H9 (cell line): ENCODE results near the gene DPH5. TPM values are rescaled to one million over a fixed set of nuclear protein-coding genes. Genes with fewer than 3 reads are reported as not detected.

Experiments
- DNase-seq: peaks from one replicate; pipeline ENCODE4 v3.0.0-alpha.2; 2017
- H2AFZ ChIP-seq: one replicate; pipeline ENCODE4 v1.6.1; 2013; ENCODE audit warnings: mild to moderate bottlenecking, low read length, control low read depth, moderate library complexity
- H2AK5ac ChIP-seq: 2 replicates; pipeline ENCODE4 v1.6.1; 2013; ENCODE audit warnings: low read length, control low read depth, mixed read lengths; ENCODE audit not compliant: insufficient read length
- H2BK120ac ChIP-seq: one replicate; pipeline ENCODE4 v1.6.1; 2013; ENCODE audit warnings: low read depth, mild to moderate bottlenecking, low read length, control low read depth, inconsistent platforms; ENCODE audit not compliant: poor library complexity, severe bottlenecking
- H2BK12ac ChIP-seq: 2 replicates; pipeline ENCODE4 v1.6.1; 2013; ENCODE audit warnings: low read length, control low read depth, mixed read lengths, low read depth; ENCODE audit not compliant: insufficient read length
- H2BK15ac ChIP-seq: 2 replicates; pipeline ENCODE4 v1.6.1; 2013; ENCODE audit warnings: low read depth, low read length, control low read depth
- H2BK20ac ChIP-seq: one replicate; pipeline ENCODE4 v1.6.1; 2013; ENCODE audit warnings: low read depth, mild to moderate bottlenecking, low read length, control low read depth, inconsistent platforms; ENCODE audit not compliant: poor library complexity, severe bottlenecking
- H2BK5ac ChIP-seq: 2 replicates; pipeline ENCODE4 v1.6.1; 2013; ENCODE audit warnings: low read length, control low read depth, mixed read lengths; ENCODE audit not compliant: insufficient read length
- H3K14ac ChIP-seq: 2 replicates; pipeline ENCODE4 v1.6.1; 2013; ENCODE audit warnings: low read length, control low read depth; ENCODE audit not compliant: insufficient read depth
- H3K18ac ChIP-seq: 2 replicates; pipeline ENCODE4 v1.6.1; 2013; ENCODE audit warnings: low read depth, mild to moderate bottlenecking, mixed read lengths, low read length, control low read depth; ENCODE audit not compliant: insufficient read length
- H3K23ac ChIP-seq: 2 replicates; pipeline ENCODE4 v1.6.1; 2013; ENCODE audit warnings: low read length, control low read depth, mixed read lengths, low read depth; ENCODE audit not compliant: insufficient read length
- H3K23me2 ChIP-seq: 2 replicates; pipeline ENCODE4 v1.6.1; 2013; ENCODE audit warnings: low read depth, mild to moderate bottlenecking, mixed read lengths, low read length, control low read depth; ENCODE audit not compliant: insufficient read length, poor library complexity, severe bottlenecking
- H3K27ac ChIP-seq: 2 replicates; pipeline ENCODE4 v1.5.1; 2013; ENCODE audit warnings: low read length, control low read depth, mixed read lengths, low read depth; ENCODE audit not compliant: insufficient read length
- H3K27me3 ChIP-seq: 2 replicates; pipeline ENCODE4 v1.6.1; 2013; ENCODE audit warnings: low read length, control low read depth, inconsistent platforms; ENCODE audit not compliant: insufficient read depth
- H3K4ac ChIP-seq: 2 replicates; pipeline ENCODE4 v1.6.1; 2013; ENCODE audit warnings: low read depth, mild to moderate bottlenecking, control low read depth, inconsistent platforms, low read length, moderate library complexity
- H3K4me1 ChIP-seq: 2 replicates; pipeline ENCODE4 v1.6.1; 2013; ENCODE audit warnings: low read length, control low read depth, inconsistent platforms; ENCODE audit not compliant: insufficient read depth
- H3K4me2 ChIP-seq: 2 replicates; pipeline ENCODE4 v1.6.1; 2013; ENCODE audit warnings: low read length, control low read depth, mixed read lengths; ENCODE audit not compliant: insufficient read length, insufficient read depth
- H3K56ac ChIP-seq: 2 replicates; pipeline ENCODE4 v1.6.1; 2013; ENCODE audit warnings: low read depth, mild to moderate bottlenecking, mixed read lengths, low read length, control low read depth; ENCODE audit not compliant: insufficient read length
- H3K79me1 ChIP-seq: 2 replicates; pipeline ENCODE4 v1.6.1; 2013; ENCODE audit warnings: low read depth, mild to moderate bottlenecking, moderate library complexity, low read length, control low read depth, inconsistent platforms; ENCODE audit not compliant: insufficient read depth, poor library complexity, severe bottlenecking
- H3K79me2 ChIP-seq: 2 replicates; pipeline ENCODE4 v1.6.1; 2013; ENCODE audit warnings: low read length, control low read depth, inconsistent platforms; ENCODE audit not compliant: insufficient read depth
- H3K9ac ChIP-seq: 2 replicates; pipeline ENCODE4 v1.6.1; 2013; ENCODE audit warnings: low read length, control low read depth, mixed read lengths; ENCODE audit not compliant: insufficient read length; ENCODE audit errors: extremely low read depth
- H3K9me3 ChIP-seq: one replicate; pipeline ENCODE4 v1.6.1; 2013; ENCODE audit warnings: low read depth, low read length, inconsistent platforms; ENCODE audit not compliant: control insufficient read depth
- H3T11ph ChIP-seq: one replicate; pipeline ENCODE4 v1.6.1; 2013; ENCODE audit warnings: mild to moderate bottlenecking, low read length, control low read depth, inconsistent platforms
- H4K20me1 ChIP-seq: one replicate; pipeline ENCODE4 v1.6.1; 2013; ENCODE audit not compliant: control insufficient read depth, insufficient read length, insufficient read depth
- H4K5ac ChIP-seq: 2 replicates; pipeline ENCODE4 v1.6.1; 2013; ENCODE audit warnings: low read depth, mild to moderate bottlenecking, mixed read lengths, low read length, control low read depth; ENCODE audit not compliant: insufficient read length
- H4K8ac ChIP-seq: replicated peaks from 2 replicates; pipeline ENCODE4 v1.6.1; 2013; ENCODE audit warnings: low read length, control low read depth, mixed read lengths, low read depth; ENCODE audit not compliant: insufficient read length
- H4K91ac ChIP-seq: 2 replicates; pipeline ENCODE4 v1.6.1; 2013; ENCODE audit warnings: low read depth, mild to moderate bottlenecking, moderate library complexity, mixed read lengths, low read length, control low read depth; ENCODE audit not compliant: insufficient read length
- H3K27ac Mint-ChIP-seq, 3 experiments: 2 replicates in 2 of 3; 3 replicates in 1 of 3; pipeline ENCODE4 v1.8.0; 2020 to 2021; ENCODE audit warnings: mixed read lengths in 3 of 3, mild to moderate bottlenecking in 1 of 3, moderate library complexity in 1 of 3
- H3K27me3 Mint-ChIP-seq: 2 replicates; pipeline ENCODE4 v1.8.0; 2021; ENCODE audit warnings: low read depth, mild to moderate bottlenecking, moderate library complexity, mixed read lengths
- H3K36me3 Mint-ChIP-seq, 3 experiments: 2 replicates in 2 of 3; 3 replicates in 1 of 3; pipeline ENCODE4 v1.8.0; 2020 to 2021; ENCODE audit warnings: low read depth in 3 of 3, mixed read lengths in 3 of 3; ENCODE audit not compliant: insufficient read depth in 1 of 3
- H3K4me1 Mint-ChIP-seq, 2 experiments: 2 replicates each; pipeline ENCODE4 v1.8.0; 2020; ENCODE audit warnings: mixed read lengths in 2 of 2
- H3K4me3 Mint-ChIP-seq, 2 experiments: 2 replicates in 1 of 2; 3 replicates in 1 of 2; pipeline ENCODE4 v1.8.0; 2020 to 2021; ENCODE audit warnings: mild to moderate bottlenecking in 2 of 2, mixed read lengths in 2 of 2, moderate library complexity in 1 of 2
- H3K9me3 Mint-ChIP-seq, 2 experiments: 2 replicates in 1 of 2; 3 replicates in 1 of 2; pipeline ENCODE4 v1.8.0; 2020; ENCODE audit warnings: mild to moderate bottlenecking in 2 of 2, mixed read lengths in 2 of 2, moderate library complexity in 1 of 2
- CTCF ChIP-seq: fragments of 200-600 bp; sonication (generic); conservative IDR thresholded peaks from 3 replicates; pipeline ENCODE4 v1.8.0; 2021; ENCODE audit warnings: antibody characterized with exemption, mild to moderate bottlenecking
- WGBS: extraction: QIAGEN DNeasy Blood & Tissue Kit; methylation state at CpG from one replicate; pipeline ENCODE4 v1.1.7; 2013; ENCODE audit warnings: missing lambda C conversion rate, low lambda C conversion rate, mixed read lengths; ENCODE audit not compliant: insufficient read length; ENCODE audit errors: extremely low coverage; 5-methylcytosine and 5-hydroxymethylcytosine counted together
- total RNA-seq: library from RNA; stranded (reverse); gene quantifications from 2 replicates; pipeline ENCODE4 v1.2.1, GENCODE V29; 2021

Gene DPH5
- total RNA-seq, 1 experiment from 2014 or later: 49.4 TPM

- Mint-ChIP-seq H3K36me3 (no peaks in the 10 kb centered on the region), H3K27me3 (no peaks in the 10 kb centered on the region), H3K4me1 (peaks cover 8 to 10% of the 10 kb centered on the region in 2 experiments), H3K27ac (no peak overlapping the region), H3K9me3 (no peaks in the 10 kb centered on the region), H3K4me3 (no peak overlapping the region)
- no peak overlapping the region for H2AFZ ChIP-seq
- H3K18ac ChIP-seq: no peak overlapping the region
- H3K4me2 ChIP-seq: no peak overlapping the region
- H2AK5ac ChIP-seq: no peak overlapping the region
- WGBS: no CpG with 5 or more reads among the region's 2 CpGs
- DNase-seq: no peak
- H3K27ac ChIP-seq: no peak overlapping the region
- no peak overlapping the region for H3K14ac ChIP-seq
- 0 out of 2 replicates have a peak, but pooled peaks cover 1% of the 10 kb centered on the region for H3K79me2 ChIP-seq
- no peak overlapping the region for H2BK15ac ChIP-seq
- TF ChIP-seq CTCF: no peak
- no peak overlapping the region for H2BK12ac ChIP-seq
- no peak overlapping the region for H2BK5ac ChIP-seq
- no peaks in the 10 kb centered on the region for H3K23me2 ChIP-seq
- no peak overlapping the region for H2BK120ac ChIP-seq
- H3T11ph ChIP-seq: no peak overlapping the region
- H4K20me1 ChIP-seq: no peaks in the 10 kb centered on the region
- no peak overlapping the region for H3K9ac ChIP-seq
- H3K79me1 ChIP-seq: no peaks in the 10 kb centered on the region
- no peak overlapping the region for H2BK20ac ChIP-seq
- no peaks in the 10 kb centered on the region for H3K9me3 ChIP-seq
- no peaks in the 10 kb centered on the region for H3K4me1 ChIP-seq
- H3K23ac ChIP-seq: no peak overlapping the region
- H4K5ac ChIP-seq: no peak overlapping the region
- no peak overlapping the region for H3K4ac ChIP-seq
- no peaks in the 10 kb centered on the region for H3K27me3 ChIP-seq
- no peak overlapping the region for H4K8ac ChIP-seq
- no peak overlapping the region for H4K91ac ChIP-seq
- H3K56ac ChIP-seq: no peak overlapping the region
These were observed 48.3 kb upstream of the DPH5 start for GRCh38 chr1:101073836-101074235.
